HL-60 (cell line): ENCODE results near the gene NR2F1.
A peak's percentile ranks its signal among the peaks of the same experiment; 100 is the strongest.

ENCODE experiments used
- DNase-seq, 2 experiments: peaks; one replicate each; pipeline ENCODE4 v3.0.0-alpha.2; 2010 to 2020; ENCODE audit warnings: low read depth in 1 of 2, low spot score in 1 of 2
- H3K27ac ChIP-seq: fragments of 250-450 bp; sonication (Bioruptor Pico); replicated peaks from 2 replicates; pipeline ENCODE4 v1.5.1; 2020; ENCODE audit warnings: mild to moderate bottlenecking, moderate library complexity
- H3K27me3 ChIP-seq: fragments of 250-450 bp; sonication (Bioruptor Pico); 2 replicates; pipeline ENCODE4 v1.5.1; 2021; ENCODE audit warnings: mild to moderate bottlenecking, moderate library complexity; ENCODE audit not compliant: insufficient read depth, poor library complexity, severe bottlenecking
- H3K4me3 ChIP-seq: replicated peaks from 2 replicates; pipeline ENCODE4 v1.5.1; 2011; ENCODE audit warnings: mild to moderate bottlenecking, control low read depth, low read length; ENCODE audit not compliant: insufficient read depth
- GABPA ChIP-seq: IDR thresholded peaks from 2 replicates; pipeline ENCODE4 v1.6.1; 2012; ENCODE audit warnings: low read depth
- POLR2AphosphoS5 ChIP-seq: IDR thresholded peaks from 2 replicates; pipeline ENCODE4 v1.6.1; 2012; ENCODE audit warnings: low read depth
- SPI1 ChIP-seq: IDR thresholded peaks from 2 replicates; pipeline ENCODE4 v1.6.1; 2012; ENCODE audit warnings: low read depth, mild to moderate bottlenecking, borderline replicate concordance
- TF ChIP-seq, protein P1 (sequence below): IDR thresholded peaks from 2 replicates; pipeline ENCODE4 v1.6.1; 2012; ENCODE audit warnings: low read depth; ENCODE audit not compliant: insufficient replicate concordance
- TF ChIP-seq, protein P2 (sequence below): IDR thresholded peaks from one replicate; pipeline ENCODE4 v1.5.1; 2011; ENCODE audit warnings: low read length, control low read depth, inconsistent platforms; ENCODE audit not compliant: insufficient read depth

NR2F1 gene

GRCh38 chr5:93616538-93617174, 33.6 kb downstream of the NR2F1 start:
- Histone ChIP-seq H3K27ac (no peak overlapping the region), H3K27me3 (peaks cover 7% of the 10 kb centered on the region), H3K4me3 (no peak overlapping the region)
- DNase-seq, result no peak
- TF ChIP-seq, protein P1, sequence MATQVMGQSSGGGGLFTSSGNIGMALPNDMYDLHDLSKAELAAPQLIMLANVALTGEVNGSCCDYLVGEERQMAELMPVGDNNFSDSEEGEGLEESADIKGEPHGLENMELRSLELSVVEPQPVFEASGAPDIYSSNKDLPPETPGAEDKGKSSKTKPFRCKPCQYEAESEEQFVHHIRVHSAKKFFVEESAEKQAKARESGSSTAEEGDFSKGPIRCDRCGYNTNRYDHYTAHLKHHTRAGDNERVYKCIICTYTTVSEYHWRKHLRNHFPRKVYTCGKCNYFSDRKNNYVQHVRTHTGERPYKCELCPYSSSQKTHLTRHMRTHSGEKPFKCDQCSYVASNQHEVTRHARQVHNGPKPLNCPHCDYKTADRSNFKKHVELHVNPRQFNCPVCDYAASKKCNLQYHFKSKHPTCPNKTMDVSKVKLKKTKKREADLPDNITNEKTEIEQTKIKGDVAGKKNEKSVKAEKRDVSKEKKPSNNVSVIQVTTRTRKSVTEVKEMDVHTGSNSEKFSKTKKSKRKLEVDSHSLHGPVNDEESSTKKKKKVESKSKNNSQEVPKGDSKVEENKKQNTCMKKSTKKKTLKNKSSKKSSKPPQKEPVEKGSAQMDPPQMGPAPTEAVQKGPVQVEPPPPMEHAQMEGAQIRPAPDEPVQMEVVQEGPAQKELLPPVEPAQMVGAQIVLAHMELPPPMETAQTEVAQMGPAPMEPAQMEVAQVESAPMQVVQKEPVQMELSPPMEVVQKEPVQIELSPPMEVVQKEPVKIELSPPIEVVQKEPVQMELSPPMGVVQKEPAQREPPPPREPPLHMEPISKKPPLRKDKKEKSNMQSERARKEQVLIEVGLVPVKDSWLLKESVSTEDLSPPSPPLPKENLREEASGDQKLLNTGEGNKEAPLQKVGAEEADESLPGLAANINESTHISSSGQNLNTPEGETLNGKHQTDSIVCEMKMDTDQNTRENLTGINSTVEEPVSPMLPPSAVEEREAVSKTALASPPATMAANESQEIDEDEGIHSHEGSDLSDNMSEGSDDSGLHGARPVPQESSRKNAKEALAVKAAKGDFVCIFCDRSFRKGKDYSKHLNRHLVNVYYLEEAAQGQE, result no peak
- TF ChIP-seq POLR2AphosphoS5, result no peak
- no peak for TF ChIP-seq GABPA
- TF ChIP-seq, protein P2, sequence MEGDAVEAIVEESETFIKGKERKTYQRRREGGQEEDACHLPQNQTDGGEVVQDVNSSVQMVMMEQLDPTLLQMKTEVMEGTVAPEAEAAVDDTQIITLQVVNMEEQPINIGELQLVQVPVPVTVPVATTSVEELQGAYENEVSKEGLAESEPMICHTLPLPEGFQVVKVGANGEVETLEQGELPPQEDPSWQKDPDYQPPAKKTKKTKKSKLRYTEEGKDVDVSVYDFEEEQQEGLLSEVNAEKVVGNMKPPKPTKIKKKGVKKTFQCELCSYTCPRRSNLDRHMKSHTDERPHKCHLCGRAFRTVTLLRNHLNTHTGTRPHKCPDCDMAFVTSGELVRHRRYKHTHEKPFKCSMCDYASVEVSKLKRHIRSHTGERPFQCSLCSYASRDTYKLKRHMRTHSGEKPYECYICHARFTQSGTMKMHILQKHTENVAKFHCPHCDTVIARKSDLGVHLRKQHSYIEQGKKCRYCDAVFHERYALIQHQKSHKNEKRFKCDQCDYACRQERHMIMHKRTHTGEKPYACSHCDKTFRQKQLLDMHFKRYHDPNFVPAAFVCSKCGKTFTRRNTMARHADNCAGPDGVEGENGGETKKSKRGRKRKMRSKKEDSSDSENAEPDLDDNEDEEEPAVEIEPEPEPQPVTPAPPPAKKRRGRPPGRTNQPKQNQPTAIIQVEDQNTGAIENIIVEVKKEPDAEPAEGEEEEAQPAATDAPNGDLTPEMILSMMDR, result no peak
- no peak for TF ChIP-seq SPI1

DNA sequence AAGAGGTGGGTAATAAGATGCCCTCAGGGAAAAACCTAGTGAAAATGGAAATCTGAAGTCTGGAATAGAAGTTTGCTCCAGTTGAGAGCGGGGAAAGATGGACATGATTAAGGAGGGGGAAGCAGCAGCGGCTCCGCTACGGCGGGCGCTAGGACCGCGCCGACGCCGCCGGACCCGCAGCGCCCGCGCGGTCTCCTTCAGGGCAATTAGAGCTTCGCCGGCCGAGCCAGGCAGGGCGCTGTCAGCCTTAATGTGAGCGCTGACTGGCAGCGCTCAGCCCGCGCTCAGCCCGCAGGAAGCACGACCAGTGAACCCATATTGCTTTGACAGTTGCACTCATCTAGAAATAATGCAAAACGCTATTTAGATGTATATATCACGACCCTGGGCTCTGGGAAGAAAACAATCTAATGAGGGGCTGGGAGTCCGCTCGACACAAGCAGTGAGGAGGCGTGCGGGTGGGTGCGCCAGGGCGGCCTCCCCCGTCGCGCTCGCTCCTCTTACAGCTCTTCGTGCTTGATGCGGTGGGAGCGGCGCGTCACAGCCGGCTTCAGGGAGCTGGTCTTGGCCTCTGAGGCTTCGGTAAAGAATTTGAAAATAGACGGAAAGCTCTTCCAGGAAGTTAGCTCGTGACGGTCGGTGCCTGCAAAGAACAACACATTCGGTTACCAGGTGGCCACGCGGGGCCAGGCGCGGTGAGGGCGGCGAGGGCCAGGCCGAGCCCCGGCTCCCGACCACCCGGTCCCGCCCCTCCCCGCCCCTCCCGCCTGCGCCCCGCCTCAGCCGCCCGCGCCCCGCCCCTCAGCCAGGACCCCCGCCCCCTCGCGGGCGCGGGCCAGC, 37.7 kb downstream of the NR2F1 start:
- Histone ChIP-seq H3K4me3 (peak overlapping the region; percentile 52), H3K27ac (no peak overlapping the region), H3K27me3 (no peaks in the 10 kb centered on the region)
- DNase-seq, result peak in 1 of 2 experiments; percentile 43
- TF ChIP-seq, protein P2, result peak; percentile 4
- TF ChIP-seq, protein P1, result no peak
- TF ChIP-seq POLR2AphosphoS5, result no peak

DNA sequence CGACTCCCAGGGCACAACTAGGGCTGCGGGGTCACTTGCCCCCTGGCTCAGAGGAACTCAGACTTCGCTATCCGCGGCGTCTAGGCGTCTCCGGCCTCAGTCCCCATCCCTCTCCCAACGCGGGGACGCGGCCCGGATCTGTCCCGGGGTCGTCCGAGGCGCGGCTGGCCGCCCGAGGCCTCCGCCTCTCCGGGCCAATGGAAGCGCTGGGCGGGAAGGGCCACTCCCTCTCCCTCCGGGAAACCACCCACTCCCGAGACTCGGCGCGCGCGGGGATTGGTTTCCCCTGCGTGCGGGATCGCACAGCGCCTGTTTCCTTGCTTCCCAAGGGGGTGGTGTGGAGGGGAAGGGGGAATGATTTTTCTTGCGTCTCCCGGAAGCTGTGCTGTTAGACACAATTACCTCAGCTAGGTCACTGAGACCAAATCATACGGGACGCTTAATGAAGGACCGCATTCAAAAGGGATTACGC, 38.3 kb downstream of the NR2F1 start:
- Histone ChIP-seq H3K27me3 (no peaks in the 10 kb centered on the region), H3K27ac (no peak overlapping the region), H3K4me3 (peak overlapping the region; percentile 52)
- TF ChIP-seq, protein P1, result no peak
- TF ChIP-seq SPI1, result no peak
- TF ChIP-seq GABPA, result no peak
- no peak for DNase-seq
